Frontal cortex (tissue), 4 donors: Measurements from ENCODE around the gene SIGLEC7. TPM values are rescaled to one million over a fixed set of nuclear protein-coding genes. Genes with fewer than 3 reads are reported as not detected.
A peak's percentile ranks its signal among the peaks of the same experiment; 100 is the strongest.
"Not testable (repeated sequence)": the region's sequence is repeated elsewhere in the genome, so short reads cannot be mapped to it uniquely, and the experiment has no call there.

ENCODE experiments used
- DNase-seq, 2 donors: peaks; one replicate each; pipeline ENCODE4 v3.0.0; 2012; ENCODE audit warnings: low spot score in 2 of 2
- FAIRE-seq: peaks from 2 replicates; lab custom pipeline; 2012; peaks lifted over from hg19 to GRCh38; lab: Jason Lieb, UNC
- total RNA-seq: library from RNA; depleted of rRNA; stranded (reverse); fragments of >200 nt; gene quantifications from one replicate; pipeline ENCODE4 v1.2.3, GENCODE V29; 2014
- donor health status: control.
- donor health status: control.
- donor health status: control.

The SIGLEC7 gene
- total RNA-seq, 1 donor from 2014 or later = under 0.01 TPM

DNA sequence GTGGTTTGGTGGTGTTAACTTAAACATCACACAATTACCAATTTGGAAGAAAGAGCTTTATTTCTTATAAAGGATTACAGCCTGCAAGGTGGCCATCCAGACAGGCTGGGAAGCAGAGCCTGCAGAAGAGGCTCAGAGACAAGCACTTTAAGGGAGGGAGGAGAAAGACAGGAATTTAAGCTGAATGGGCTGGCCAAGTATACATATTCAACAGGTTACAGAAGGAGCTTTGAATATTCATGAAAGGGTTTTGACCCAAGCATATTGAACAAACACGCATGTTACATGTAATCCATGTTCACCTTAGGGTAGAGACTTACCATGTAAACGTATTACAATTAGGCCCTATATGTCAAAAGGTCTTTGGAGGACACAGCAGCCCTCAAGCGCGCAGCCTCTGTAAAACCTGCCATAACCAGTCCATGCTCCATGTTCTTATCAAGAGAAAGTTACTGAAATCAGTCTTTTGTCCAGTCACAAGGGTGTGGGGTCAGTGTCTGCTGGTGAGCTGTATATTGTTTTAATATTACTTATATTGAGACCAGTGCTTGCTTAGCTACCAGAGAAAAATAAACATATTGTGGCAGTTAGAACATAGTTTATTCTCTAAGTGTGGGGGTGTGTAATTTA is 19.9 kb downstream of the SIGLEC7 start:
- DNase-seq = no peak
- no peak for FAIRE-seq

- FAIRE-seq (no peak), DNase-seq (no peak)
Measured at GRCh38 chr19:51163257-51163656, 21.2 kb downstream of the SIGLEC7 start.

DNA sequence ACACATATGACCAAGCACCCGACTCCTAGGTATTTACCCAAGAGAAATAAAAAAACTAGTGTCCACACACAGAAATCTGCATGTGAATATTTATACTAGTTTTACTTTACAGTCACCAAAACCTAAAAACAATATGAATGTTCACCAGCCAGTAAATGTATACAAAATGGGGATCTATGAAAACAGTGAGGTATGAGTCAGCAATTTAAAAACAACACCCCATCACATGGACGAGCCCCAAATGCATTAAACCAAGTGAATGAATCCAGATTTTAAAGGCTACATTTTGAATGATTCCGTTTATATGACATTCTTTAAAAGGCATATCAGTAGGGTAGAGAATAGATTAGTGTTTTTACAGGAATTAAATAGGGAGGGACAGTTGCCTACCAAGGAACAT is 22.1 kb downstream of the SIGLEC7 start:
- no peak for FAIRE-seq
- no peak for DNase-seq

DNA sequence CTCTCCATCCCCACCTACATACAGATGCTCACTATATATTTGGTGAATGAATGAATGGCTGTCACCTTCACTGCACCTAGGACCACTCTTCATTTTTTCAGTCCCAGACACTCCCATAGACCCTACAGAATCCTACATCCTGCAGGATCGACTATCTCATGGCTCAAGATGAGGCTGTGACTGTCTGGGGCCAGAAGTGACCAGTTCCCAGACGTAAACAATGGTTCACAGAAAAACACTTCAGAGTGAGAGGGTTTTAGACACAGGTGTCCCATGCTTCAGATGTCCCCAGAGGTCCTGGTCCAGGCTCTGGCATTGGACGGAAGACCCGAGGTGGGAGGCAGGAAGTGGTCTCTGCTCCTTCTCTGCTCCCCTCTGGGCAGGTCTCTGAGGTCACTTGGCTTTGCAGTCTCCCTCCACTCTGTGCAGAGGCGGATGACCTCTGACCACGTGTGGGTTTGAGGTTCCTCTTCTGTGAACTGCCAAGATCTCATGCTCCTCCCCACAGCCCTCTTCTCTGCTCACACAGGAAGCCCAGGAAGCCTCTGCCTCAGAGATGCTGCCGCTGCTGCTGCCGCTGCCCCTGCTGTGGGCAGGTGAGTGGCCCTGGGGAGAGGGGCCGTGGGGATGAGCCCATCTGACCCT is 24.9 kb downstream of the SIGLEC7 start:
- DNase-seq = no peak
- no peak for FAIRE-seq

GRCh38 chr19:51168564-51169282 is 26.6 kb downstream of the SIGLEC7 start:
- DNase-seq = no peak
- no peak for FAIRE-seq

GRCh38 chr19:51169283-51169918 is 27.3 kb downstream of the SIGLEC7 start:
- peak; percentile 58 for FAIRE-seq

GRCh38 chr19:51172223-51172622 is 30.1 kb downstream of the SIGLEC7 start:
- FAIRE-seq (no peak), DNase-seq (no peak)

More at GRCh38 chr19:51169283-51169918, 27.3 kb downstream of the SIGLEC7 start:
- not testable (repeated sequence) for DNase-seq

GRCh38 chr19:51173681-51174080 is 31.6 kb downstream of the SIGLEC7 start:
- DNase-seq = no peak
- no peak for FAIRE-seq

- FAIRE-seq (no peak), DNase-seq (no peak)
Measured at GRCh38 chr19:51179256-51179655, 37.2 kb downstream of the SIGLEC7 start.

- no peak for DNase-seq
- FAIRE-seq = no peak
Measured at GRCh38 chr19:51181377-51181912, 39.3 kb downstream of the SIGLEC7 start.

DNA sequence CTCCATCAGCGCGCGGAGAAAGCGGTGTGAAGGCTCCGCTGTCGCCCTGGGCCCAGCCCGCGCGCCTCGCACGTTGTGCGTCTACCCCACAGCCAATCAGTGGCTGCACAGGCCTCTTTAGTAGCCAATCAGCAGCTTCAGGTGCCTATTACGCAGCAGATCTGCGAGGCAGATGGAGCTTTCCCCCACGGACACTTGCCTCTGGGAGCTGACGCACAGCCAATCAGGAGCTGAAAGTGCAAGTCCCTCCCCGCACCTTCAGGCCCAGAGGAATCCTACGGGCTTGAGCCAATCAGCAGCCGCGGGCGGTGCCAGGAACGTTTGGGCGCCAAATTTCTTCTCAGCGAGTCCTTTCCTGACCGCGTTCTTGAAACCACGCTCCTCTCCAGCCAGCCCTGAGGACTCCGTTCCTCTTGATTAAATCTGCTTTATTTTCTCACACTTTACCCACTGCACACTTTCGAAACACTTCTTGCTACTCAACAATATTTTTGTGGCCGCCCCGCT is 39.9 kb downstream of the SIGLEC7 start:
- no peak for DNase-seq
- FAIRE-seq = no peak

GRCh38 chr19:51183629-51184028 is 41.5 kb downstream of the SIGLEC7 start:
- DNase-seq = no peak

GRCh38 chr19:51185069-51185867 is 43.2 kb downstream of the SIGLEC7 start:
- DNase-seq (no peak), FAIRE-seq (no peak)

More at GRCh38 chr19:51183629-51184028, 41.5 kb downstream of the SIGLEC7 start:
- no peak for FAIRE-seq

- FAIRE-seq (no peak), DNase-seq (no peak)
Measured at GRCh38 chr19:51185868-51186215, 43.7 kb downstream of the SIGLEC7 start.

- DNase-seq (no peak), FAIRE-seq (no peak)
Measured at GRCh38 chr19:51186323-51186722, 44.2 kb downstream of the SIGLEC7 start.

DNA sequence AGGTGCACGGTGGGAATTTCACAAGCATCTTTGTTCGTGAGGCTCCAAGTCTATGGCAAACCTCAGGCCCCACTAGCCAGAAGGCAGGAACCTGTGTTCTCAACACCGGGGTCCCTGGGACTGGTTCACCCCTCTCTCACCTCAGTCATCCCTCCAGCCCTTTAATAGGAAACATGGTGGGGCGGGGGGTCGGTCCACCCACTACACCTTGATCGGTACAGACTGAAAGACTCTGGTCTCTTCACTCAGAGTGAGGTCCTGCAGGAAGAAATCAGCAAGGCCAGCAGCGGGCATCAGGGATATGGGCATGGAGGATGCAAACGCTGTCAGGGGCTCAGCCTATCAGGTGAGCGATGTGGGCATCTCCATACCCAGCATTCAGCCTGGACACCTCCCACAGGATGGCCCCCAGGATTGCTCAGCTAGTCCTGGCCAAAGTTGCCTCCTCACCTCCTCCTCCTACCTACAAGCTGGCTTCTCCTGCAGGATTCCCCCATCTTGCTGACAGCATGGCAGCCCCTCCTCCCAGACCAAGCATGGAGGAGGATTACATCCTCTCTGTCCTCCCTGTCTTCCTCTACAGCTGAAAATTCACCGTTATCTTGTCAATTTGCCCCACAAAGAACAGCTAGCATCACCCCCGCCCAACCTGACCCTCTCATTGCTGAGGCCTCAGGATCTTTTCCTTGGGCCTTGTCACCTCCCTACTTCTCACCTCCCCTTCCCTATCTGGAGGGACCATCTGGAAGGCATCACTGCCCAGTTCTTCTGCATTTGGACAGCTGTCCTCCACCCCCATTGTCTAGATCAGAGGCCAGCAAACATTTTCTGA is 45.5 kb downstream of the SIGLEC7 start:
- FAIRE-seq (no peak), DNase-seq (no peak)

DNA sequence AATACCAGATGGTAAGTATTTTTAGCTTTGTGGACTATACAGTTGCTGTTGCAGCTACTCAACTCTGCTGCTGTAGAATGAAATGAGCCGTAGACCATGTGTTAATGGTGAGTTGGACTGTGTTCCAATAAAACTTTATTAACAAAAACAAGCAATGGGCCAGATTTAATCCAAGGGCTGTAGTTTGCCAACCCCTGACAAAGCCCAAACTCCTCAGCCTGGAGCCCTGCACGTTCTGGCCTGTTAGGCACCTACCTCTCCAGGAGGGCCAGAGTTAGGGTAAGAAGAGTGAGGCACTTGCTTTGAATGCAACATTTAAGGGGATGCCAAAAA is 46.1 kb downstream of the SIGLEC7 start:
- FAIRE-seq = no peak

DNA sequence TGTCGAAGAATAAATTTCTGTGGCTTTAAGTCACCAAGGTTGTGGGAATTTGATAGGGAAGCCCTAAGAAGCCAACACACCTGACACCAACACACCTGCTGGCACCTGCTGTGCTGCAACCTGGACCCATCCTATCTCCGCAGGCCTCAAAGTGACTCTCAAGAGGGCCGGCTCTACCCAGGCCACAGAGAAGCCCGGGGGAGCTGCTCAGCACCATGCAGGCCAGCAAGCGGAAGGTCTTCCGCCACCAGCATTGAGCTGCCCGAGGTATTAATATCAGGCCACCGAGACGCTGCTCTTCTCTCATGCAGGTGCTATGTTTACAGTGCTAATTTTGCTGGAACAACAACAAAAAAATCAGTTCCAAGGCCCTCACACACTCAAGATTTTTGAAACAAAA is 50.6 kb downstream of the SIGLEC7 start:
- no peak for FAIRE-seq
- no peak for DNase-seq

More for the DNA sequence above, 46.1 kb downstream of the SIGLEC7 start:
- DNase-seq = no peak
